Activated effector memory CD4-positive, alpha-beta T cell treated with anti-CD3 and anti-CD28 coated beads, Interleukin-2, amount 50 U/mL, for 16 hours (primary cell): ENCODE measurements around the gene ATG9B.
A peak's percentile ranks its signal among the peaks of the same experiment; 100 is the strongest.

Experiments
- DNase-seq: peaks from one replicate; pipeline ENCODE4 v3.0.0-alpha.2; 2020

ATG9B gene

GRCh38 chr7:150997817-150998216, 26.5 kb downstream of the ATG9B start:
- no peak for DNase-seq

- no peak for DNase-seq
These were observed 27.2 kb downstream of the ATG9B start for GRCh38 chr7:150997075-150997511.

- no peak for DNase-seq
These were observed 27.8 kb downstream of the ATG9B start for GRCh38 chr7:150996376-150997074.

- DNase-seq, result no peak
These were observed 29.3 kb downstream of the ATG9B start for GRCh38 chr7:150994838-150995510.

- DNase-seq, result no peak
These were observed 30.0 kb downstream of the ATG9B start for GRCh38 chr7:150994141-150994837.

- DNase-seq, result no peak
These were observed 30.8 kb downstream of the ATG9B start for GRCh38 chr7:150993511-150993910.

- no peak for DNase-seq
These were observed 31.4 kb downstream of the ATG9B start for GRCh38 chr7:150992833-150993302.

- no peak for DNase-seq
These were observed 32.1 kb downstream of the ATG9B start for GRCh38 chr7:150992051-150992640.

GRCh38 chr7:150990416-150991186, 33.7 kb downstream of the ATG9B start, which contains the start of gene NOS3:
Gene NOS3 (plus strand): TSS chr7:150991017. CDS start chr7:150993804, 2,787 bp downstream.
- no peak for DNase-seq

GRCh38 chr7:150989456-150989855, 34.8 kb downstream of the ATG9B start:
- DNase-seq, result no peak

GRCh38 chr7:150988230-150989226, 35.8 kb downstream of the ATG9B start:
- DNase-seq, result peak; percentile 88

GRCh38 chr7:150986556-150986955, 37.7 kb downstream of the ATG9B start:
- DNase-seq, result no peak

GRCh38 chr7:150986099-150986512, 38.2 kb downstream of the ATG9B start:
- DNase-seq, result peak; percentile 86

- DNase-seq, result peak; percentile 73
These were observed 40.4 kb downstream of the ATG9B start for GRCh38 chr7:150983893-150984368.

GRCh38 chr7:150982351-150982750, 41.9 kb downstream of the ATG9B start:
- DNase-seq, result no peak

GRCh38 chr7:150981644-150982043, 42.6 kb downstream of the ATG9B start:
- DNase-seq, result no peak

GRCh38 chr7:150980663-150981062, 43.6 kb downstream of the ATG9B start:
- DNase-seq, result no peak

GRCh38 chr7:150979713-150980390, 44.4 kb downstream of the ATG9B start:
- no peak for DNase-seq

GRCh38 chr7:150978126-150978789, 46.0 kb downstream of the ATG9B start, which contains the start of gene KCNH2:
Gene KCNH2 (minus strand): TSS chr7:150978321. CDS start chr7:150977913, 408 bp downstream.
- peak; percentile 78 for DNase-seq
